Calu3 (cell line): ENCODE data around the gene ARHGEF11. TPM values are rescaled to one million over a fixed set of nuclear protein-coding genes. Genes with fewer than 3 reads are reported as not detected.

Experiments
- BruUV-seq: library from RNA; stranded (reverse); fragments of 400-500 nt; replicated peaks from 2 replicates; lab custom pipeline; 2021; lab: Mats Ljungman, UMichigan
- CTCF ChIA-PET: fragments of 300-600 bp; sonication (Branson Sonifier 250); formaldehyde crosslinking; loops from one replicate; lab custom pipeline; 2022; ENCODE audit warnings: antibody characterized with exemption; lab: Charles Lee
- DNase-seq: peaks from one replicate; pipeline ENCODE4 v3.0.0; 2022
- H3K27ac Mint-ChIP-seq: one replicate; pipeline ENCODE4 v1.8.0; 2022; ENCODE audit warnings: mixed read lengths; ENCODE audit not compliant: unreplicated experiment
- H3K27me3 Mint-ChIP-seq: one replicate; pipeline ENCODE4 v1.8.0; 2022; ENCODE audit warnings: mixed read lengths; ENCODE audit not compliant: unreplicated experiment
- H3K36me3 Mint-ChIP-seq: one replicate; pipeline ENCODE4 v1.8.0; 2022; ENCODE audit warnings: mild to moderate bottlenecking, moderate library complexity, mixed read lengths; ENCODE audit not compliant: insufficient read depth, unreplicated experiment
- H3K4me1 Mint-ChIP-seq: one replicate; pipeline ENCODE4 v1.8.0; 2022; ENCODE audit warnings: mild to moderate bottlenecking, low read depth, mixed read lengths; ENCODE audit not compliant: unreplicated experiment
- H3K4me3 Mint-ChIP-seq: one replicate; pipeline ENCODE4 v1.8.0; 2022; ENCODE audit warnings: mild to moderate bottlenecking, low read depth, moderate library complexity, mixed read lengths; ENCODE audit not compliant: unreplicated experiment
- H3K9me3 Mint-ChIP-seq: one replicate; pipeline ENCODE4 v1.8.0; 2022; ENCODE audit warnings: low read depth, mixed read lengths; ENCODE audit not compliant: unreplicated experiment
- intact Hi-C: fragments of 100-400 bp; cut with micrococcal nuclease; formaldehyde crosslinking; loops from one replicate; pipeline ENCODE4 v1.10.0; 2022; ENCODE audit not compliant: unreplicated experiment
- total RNA-seq: library from RNA; stranded (reverse); gene quantifications from 2 replicates; pipeline ENCODE4 v1.2.3, GENCODE V29; 2022
- TF ChIP-seq, protein P1 (sequence below): fragments of 200-600 bp; IDR thresholded peaks from one replicate; pipeline ENCODE4 v1.8.0; 2022; ENCODE audit warnings: antibody characterized with exemption; ENCODE audit not compliant: unreplicated experiment

ARHGEF11 gene
- total RNA-seq, 1 experiment from 2014 or later: 44.1 TPM

DNA sequence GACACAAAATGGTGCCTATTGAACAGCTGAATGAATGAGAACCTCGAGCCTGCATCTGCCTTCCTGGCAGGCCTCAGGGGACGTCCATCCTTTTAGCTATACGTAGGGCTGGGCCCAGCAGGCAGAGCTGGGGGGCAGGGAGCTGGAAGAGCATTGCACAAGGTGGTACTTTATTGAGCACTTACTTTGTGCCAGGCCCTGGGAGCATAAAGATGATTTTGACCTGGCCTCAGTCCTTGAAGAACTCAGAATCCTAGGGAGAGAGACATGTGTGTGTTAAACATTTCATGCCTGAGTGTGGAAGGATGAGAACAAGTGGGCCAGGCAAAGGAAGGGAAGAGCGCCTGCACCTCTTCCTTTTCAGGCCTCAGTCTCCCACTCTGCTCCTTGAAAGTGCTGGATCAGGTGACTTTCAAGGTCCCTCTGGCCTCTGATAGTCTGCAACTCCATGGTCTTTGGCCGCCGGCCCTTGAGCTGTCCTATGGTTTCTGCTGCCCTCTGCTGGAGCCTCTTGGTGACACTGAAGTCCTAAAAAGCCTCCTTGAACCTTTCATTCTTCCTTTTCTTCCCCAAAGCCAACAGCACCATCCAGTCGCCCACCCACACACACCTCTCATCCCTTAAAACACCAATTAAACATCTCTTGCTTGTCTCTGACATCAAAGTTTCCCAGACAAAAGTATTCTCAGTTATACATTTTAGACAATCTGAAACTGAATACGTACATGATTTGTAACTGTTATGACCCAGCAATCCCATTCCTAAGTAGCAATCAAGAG is 155.6 kb downstream of the ARHGEF11 start:
- TF ChIP-seq, protein P1, sequence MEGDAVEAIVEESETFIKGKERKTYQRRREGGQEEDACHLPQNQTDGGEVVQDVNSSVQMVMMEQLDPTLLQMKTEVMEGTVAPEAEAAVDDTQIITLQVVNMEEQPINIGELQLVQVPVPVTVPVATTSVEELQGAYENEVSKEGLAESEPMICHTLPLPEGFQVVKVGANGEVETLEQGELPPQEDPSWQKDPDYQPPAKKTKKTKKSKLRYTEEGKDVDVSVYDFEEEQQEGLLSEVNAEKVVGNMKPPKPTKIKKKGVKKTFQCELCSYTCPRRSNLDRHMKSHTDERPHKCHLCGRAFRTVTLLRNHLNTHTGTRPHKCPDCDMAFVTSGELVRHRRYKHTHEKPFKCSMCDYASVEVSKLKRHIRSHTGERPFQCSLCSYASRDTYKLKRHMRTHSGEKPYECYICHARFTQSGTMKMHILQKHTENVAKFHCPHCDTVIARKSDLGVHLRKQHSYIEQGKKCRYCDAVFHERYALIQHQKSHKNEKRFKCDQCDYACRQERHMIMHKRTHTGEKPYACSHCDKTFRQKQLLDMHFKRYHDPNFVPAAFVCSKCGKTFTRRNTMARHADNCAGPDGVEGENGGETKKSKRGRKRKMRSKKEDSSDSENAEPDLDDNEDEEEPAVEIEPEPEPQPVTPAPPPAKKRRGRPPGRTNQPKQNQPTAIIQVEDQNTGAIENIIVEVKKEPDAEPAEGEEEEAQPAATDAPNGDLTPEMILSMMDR: peak; percentile 93
- Mint-ChIP-seq H3K27ac (no peak overlapping the region), H3K4me3 (no peak overlapping the region), H3K36me3 (no peaks in the 10 kb centered on the region), H3K4me1 (no peaks in the 10 kb centered on the region), H3K27me3 (peaks cover 69% of the 10 kb centered on the region), H3K9me3 (no peaks in the 10 kb centered on the region)
- intact Hi-C loops: loop anchor here (1.0 to 10.0 kb wide), 5 partner anchors 51 to 265 kb away; no protein-coding TSS in a partner anchor
- peak; percentile 87 for DNase-seq
- no TSS peak for BruUV-seq
- CTCF ChIA-PET: interaction anchor here (0.7 to 3.4 kb wide), 11 partner anchors 9 to 200 kb away, joined by 3 to 25 read pairs (median 5); partner anchors contain the start of gene NTRK1

GRCh38 chr1:156887734-156888133 is 157.8 kb downstream of the ARHGEF11 start:
- intact Hi-C loops: no loop called here
- CTCF ChIA-PET: interaction anchor here (0.6 to 1.5 kb wide), 6 partner anchors 40 to 1888 kb away, joined by 3 to 10 read pairs (median 4); no protein-coding TSS in a partner anchor
- Mint-ChIP-seq H3K27me3 (peaks cover 92% of the 10 kb centered on the region), H3K4me3 (no peak overlapping the region), H3K36me3 (no peaks in the 10 kb centered on the region), H3K27ac (no peak overlapping the region), H3K9me3 (no peaks in the 10 kb centered on the region), H3K4me1 (no peaks in the 10 kb centered on the region)
- DNase-seq: no peak
- TF ChIP-seq, protein P1: no peak
- BruUV-seq: no TSS peak

DNA sequence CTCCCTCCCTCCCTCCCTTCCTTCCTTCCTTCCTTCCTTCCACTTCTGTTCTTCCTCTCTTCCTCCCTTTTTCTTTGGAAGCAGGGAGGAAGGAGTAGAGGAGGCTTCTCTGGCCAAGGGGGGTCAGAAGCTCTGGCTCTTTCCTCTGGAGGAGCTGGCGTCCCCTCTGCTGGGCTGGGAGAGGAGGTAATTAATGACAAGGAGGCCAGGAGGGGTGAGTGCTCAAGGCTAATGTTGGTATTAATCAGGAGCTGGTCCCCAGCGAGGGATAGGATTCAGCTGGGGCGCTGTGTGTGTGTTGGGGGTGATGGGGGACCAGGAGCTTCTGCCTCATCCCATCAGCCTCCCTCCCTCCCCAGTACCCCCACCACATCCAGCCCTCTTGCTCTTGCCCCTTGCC is 158.2 kb downstream of the ARHGEF11 start:
- Mint-ChIP-seq H3K27me3 (peaks cover 96% of the 10 kb centered on the region), H3K4me3 (no peak overlapping the region), H3K36me3 (no peaks in the 10 kb centered on the region), H3K9me3 (no peaks in the 10 kb centered on the region), H3K4me1 (no peaks in the 10 kb centered on the region), H3K27ac (no peak overlapping the region)
- TF ChIP-seq, protein P1: no peak
- no TSS peak for BruUV-seq
- DNase-seq: no peak
- CTCF ChIA-PET: interaction anchor here (0.6 to 1.5 kb wide), 6 partner anchors 14 to 1887 kb away, joined by 3 to 10 read pairs (median 4); no protein-coding TSS in a partner anchor
- intact Hi-C loops: no loop called here

DNA sequence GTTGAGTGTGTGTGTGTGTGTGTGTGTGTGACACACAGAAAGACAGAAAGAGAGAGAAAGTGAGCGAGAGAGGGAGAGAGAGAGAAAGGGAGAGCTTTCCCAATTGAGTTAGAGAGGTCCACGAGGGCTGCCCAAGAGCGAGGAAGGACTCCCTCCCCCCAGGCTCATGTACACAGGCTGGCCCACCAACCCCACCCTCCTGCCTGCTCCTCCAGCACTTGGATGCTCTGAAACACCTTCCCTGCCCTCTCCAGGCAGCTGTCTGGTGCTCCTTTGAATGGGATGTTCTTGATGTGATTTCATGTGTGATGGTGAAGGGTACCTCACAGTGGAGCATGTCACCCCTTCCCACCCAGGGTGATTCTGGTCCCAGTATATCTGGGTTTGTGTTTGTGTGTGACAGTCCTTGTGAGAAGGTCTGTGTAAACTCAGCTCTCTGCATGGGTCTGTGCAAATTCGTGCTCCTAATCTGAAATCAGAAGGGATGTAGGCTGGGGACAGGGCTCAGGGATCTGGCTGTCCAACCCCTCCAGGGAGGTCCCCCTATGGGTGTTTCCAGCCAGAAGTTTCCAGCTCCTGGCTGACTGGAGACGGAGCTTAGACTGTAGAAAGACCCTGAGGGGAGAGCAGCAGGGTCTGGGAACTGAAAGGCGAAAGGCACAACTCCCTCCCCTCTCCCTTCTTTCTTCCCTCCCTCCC is 158.8 kb downstream of the ARHGEF11 start:
- H3K27me3 Mint-ChIP-seq: peaks cover 100% of the 10 kb centered on the region
- H3K4me1 Mint-ChIP-seq: no peaks in the 10 kb centered on the region
- H3K9me3 Mint-ChIP-seq: no peaks in the 10 kb centered on the region
- H3K4me3 Mint-ChIP-seq: no peak overlapping the region
- CTCF ChIA-PET: interaction anchor here (0.6 to 1.5 kb wide), 7 partner anchors 14 to 1887 kb away, joined by 3 to 10 read pairs (median 4); no protein-coding TSS in a partner anchor
- H3K27ac Mint-ChIP-seq: no peak overlapping the region
- intact Hi-C loops: no loop called here
- BruUV-seq: no TSS peak
- TF ChIP-seq, protein P1: no peak
- H3K36me3 Mint-ChIP-seq: no peaks in the 10 kb centered on the region
- no peak for DNase-seq
